ENCODE data around the gene ACTR2. TPM values are rescaled to one million over a fixed set of nuclear protein-coding genes. Genes with fewer than 3 reads are reported as not detected.

ACTR2 gene
- total RNA-seq, 1 experiment from 2014 or later: 199 TPM

DNA sequence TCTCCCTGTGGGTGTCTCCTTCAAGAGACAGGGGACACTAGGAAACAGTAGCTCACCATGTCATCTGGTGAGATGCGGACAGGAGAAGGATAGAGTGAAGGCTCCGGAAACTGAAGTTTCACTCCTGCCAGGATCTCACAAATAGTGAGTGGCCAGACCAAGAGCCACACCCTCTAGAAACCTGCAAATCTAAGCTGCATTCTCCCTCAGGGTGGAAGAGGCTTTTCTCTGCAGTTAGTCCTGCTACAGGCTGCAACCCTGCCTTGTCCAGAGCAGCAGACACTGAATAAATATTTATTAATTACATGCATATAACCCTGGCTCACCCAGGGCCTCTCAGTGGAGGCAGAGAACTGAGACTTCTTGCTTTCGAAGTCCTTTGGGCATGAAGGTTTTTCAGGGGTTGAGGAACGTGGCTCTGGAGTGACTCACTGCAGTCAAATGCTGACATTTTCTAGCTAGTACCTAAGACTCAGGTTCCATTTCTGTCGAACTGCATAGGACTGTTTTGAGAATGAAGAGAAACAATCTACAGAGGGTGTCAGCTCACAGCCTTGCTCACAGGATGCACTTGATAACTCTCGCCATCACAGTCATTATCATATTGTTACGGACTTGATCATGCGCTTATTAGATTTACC, 87.3 kb downstream of the ACTR2 start:
- ChIA-PET POLR2A (no interaction called here), RAD21 (ENCODE audit: low non-redundant PET in 1 of 2, low total read pairs in 2 of 2, uncharacterized antibody in 2 of 2, unreplicated experiment in 2 of 2) (no interaction called here), CTCF (no interaction called here)
- Histone ChIP-seq H3K4me2 (ENCODE audit: low read length) (no peak overlapping the region), H4K20me1 (ENCODE audit: insufficient read depth) (no peaks in the 10 kb centered on the region), H2AFZ (ENCODE audit: low read depth, low read length, poor library complexity, severe bottlenecking) (no peak overlapping the region), H3K9me2 (ENCODE audit: insufficient read depth) (no peaks in the 10 kb centered on the region), H3K4me3 (replicated peaks in 1 of 2; ENCODE audit: low read depth in 1 of 2, low read length in 2 of 2) (no peak overlapping the region), H3K36me3 (ENCODE audit: control insufficient read depth in 1 of 2, insufficient read depth in 2 of 2, low read length in 2 of 2) (peaks cover 25 to 32% of the 10 kb centered on the region in 2 experiments), H3K79me2 (ENCODE audit: insufficient read depth, low read length) (peaks cover 8% of the 10 kb centered on the region; the same call in 1 of the 2 replicates), H3K9ac (ENCODE audit: low read length) (no peak overlapping the region), H3K4me1 (ENCODE audit: control insufficient read depth in 1 of 2, insufficient read depth in 2 of 2, low read length in 2 of 2) (peaks cover 6 to 10% of the 10 kb centered on the region in 2 experiments; a peak in 3 of 4 replicates), H3K9me3 (ENCODE audit: control insufficient read depth in 1 of 2, insufficient read depth in 1 of 2, low read depth in 1 of 2, low read length in 2 of 2) (no peaks in the 10 kb centered on the region), H3K27me3 (ENCODE audit: insufficient read depth, low read length) (no peaks in the 10 kb centered on the region), H3K27ac (ENCODE audit: low read depth, low read length) (no peak overlapping the region)
- no TSS peak for BruUV-seq (replicated peaks)
- DNase-seq (ENCODE audit: low read depth, low spot score) (no peak), ATAC-seq (no peak)
- intact Hi-C loops (cut with micrococcal nuclease): no loop called here
- TF ChIP-seq CBX3 (IDR thresholded peaks at IDR 0.05; ENCODE audit: low read depth) (no peak), EZH2phosphoT487 (IDR thresholded peaks at IDR 0.05; ENCODE audit: borderline replicate concordance) (no peak)

GRCh38 chr2:65316072-65316471, 88.4 kb downstream of the ACTR2 start:
- no peak overlapping the region for H3K4me2 ChIP-seq (ENCODE audit: low read length)
- H3K9me3 ChIP-seq (ENCODE audit: control insufficient read depth in 1 of 2, insufficient read depth in 1 of 2, low read depth in 1 of 2, low read length in 2 of 2): no peaks in the 10 kb centered on the region
- intact Hi-C loops (cut with micrococcal nuclease): no loop called here
- H3K36me3 ChIP-seq (ENCODE audit: control insufficient read depth in 1 of 2, insufficient read depth in 2 of 2, low read length in 2 of 2): peaks cover 27 to 32% of the 10 kb centered on the region in 2 experiments
- TF ChIP-seq MAX (IDR thresholded peaks at IDR 0.05): no peak
- TF ChIP-seq EZH2 (IDR thresholded peaks at IDR 0.05): no peak
- no peak for TF ChIP-seq EZH2phosphoT487 (IDR thresholded peaks at IDR 0.05; ENCODE audit: borderline replicate concordance)
- no peak for TF ChIP-seq CBX3 (IDR thresholded peaks at IDR 0.05; ENCODE audit: low read depth)
- TF ChIP-seq RAD21 (IDR thresholded peaks at IDR 0.05; ENCODE audit: low read depth): no peak
- no peak for TF ChIP-seq CEBPB (IDR thresholded peaks at IDR 0.05; ENCODE audit: low read depth)
- no peak for TF ChIP-seq TCF7L2 (IDR thresholded peaks at IDR 0.05; ENCODE audit: borderline replicate concordance, extremely low read depth, insufficient read depth, insufficient read length)
- no peak for TF ChIP-seq POLR2A (IDR thresholded peaks at IDR 0.05; ENCODE audit: borderline replicate concordance, extremely low read depth, insufficient read depth, insufficient read length)
- no peak for TF ChIP-seq FOSL1 (IDR thresholded peaks at IDR 0.05; ENCODE audit: low read depth)
- TF ChIP-seq ATF3 (IDR thresholded peaks at IDR 0.05): no peak
- TF ChIP-seq SIN3A (IDR thresholded peaks at IDR 0.05; ENCODE audit: low read depth): no peak
- TF ChIP-seq POLR2AphosphoS5 (IDR thresholded peaks at IDR 0.05; ENCODE audit: low read depth, low read length): no peak
- TF ChIP-seq, protein P1, sequence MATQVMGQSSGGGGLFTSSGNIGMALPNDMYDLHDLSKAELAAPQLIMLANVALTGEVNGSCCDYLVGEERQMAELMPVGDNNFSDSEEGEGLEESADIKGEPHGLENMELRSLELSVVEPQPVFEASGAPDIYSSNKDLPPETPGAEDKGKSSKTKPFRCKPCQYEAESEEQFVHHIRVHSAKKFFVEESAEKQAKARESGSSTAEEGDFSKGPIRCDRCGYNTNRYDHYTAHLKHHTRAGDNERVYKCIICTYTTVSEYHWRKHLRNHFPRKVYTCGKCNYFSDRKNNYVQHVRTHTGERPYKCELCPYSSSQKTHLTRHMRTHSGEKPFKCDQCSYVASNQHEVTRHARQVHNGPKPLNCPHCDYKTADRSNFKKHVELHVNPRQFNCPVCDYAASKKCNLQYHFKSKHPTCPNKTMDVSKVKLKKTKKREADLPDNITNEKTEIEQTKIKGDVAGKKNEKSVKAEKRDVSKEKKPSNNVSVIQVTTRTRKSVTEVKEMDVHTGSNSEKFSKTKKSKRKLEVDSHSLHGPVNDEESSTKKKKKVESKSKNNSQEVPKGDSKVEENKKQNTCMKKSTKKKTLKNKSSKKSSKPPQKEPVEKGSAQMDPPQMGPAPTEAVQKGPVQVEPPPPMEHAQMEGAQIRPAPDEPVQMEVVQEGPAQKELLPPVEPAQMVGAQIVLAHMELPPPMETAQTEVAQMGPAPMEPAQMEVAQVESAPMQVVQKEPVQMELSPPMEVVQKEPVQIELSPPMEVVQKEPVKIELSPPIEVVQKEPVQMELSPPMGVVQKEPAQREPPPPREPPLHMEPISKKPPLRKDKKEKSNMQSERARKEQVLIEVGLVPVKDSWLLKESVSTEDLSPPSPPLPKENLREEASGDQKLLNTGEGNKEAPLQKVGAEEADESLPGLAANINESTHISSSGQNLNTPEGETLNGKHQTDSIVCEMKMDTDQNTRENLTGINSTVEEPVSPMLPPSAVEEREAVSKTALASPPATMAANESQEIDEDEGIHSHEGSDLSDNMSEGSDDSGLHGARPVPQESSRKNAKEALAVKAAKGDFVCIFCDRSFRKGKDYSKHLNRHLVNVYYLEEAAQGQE (IDR thresholded peaks at IDR 0.05; ENCODE audit: low read depth): no peak
- no peak for TF ChIP-seq YY1 (IDR thresholded peaks at IDR 0.05; ENCODE audit: extremely low read depth, insufficient replicate concordance, low read depth, low read length)
- TF ChIP-seq ELF1 (IDR thresholded peaks at IDR 0.05; ENCODE audit: borderline replicate concordance, low read depth): no peak
- H3K79me2 ChIP-seq (ENCODE audit: insufficient read depth, low read length): peaks cover 8% of the 10 kb centered on the region; the same call in 1 of the 2 replicates
- ChIA-PET RAD21 (ENCODE audit: low non-redundant PET in 1 of 2, low total read pairs in 2 of 2, uncharacterized antibody in 2 of 2, unreplicated experiment in 2 of 2) (no interaction called here), CTCF (no interaction called here), POLR2A (no interaction called here)
- no peak overlapping the region for H3K9ac ChIP-seq (ENCODE audit: low read length)
- no peaks in the 10 kb centered on the region for H4K20me1 ChIP-seq (ENCODE audit: insufficient read depth)
- no peaks in the 10 kb centered on the region for H3K27me3 ChIP-seq (ENCODE audit: insufficient read depth, low read length)
- H3K9me2 ChIP-seq (ENCODE audit: insufficient read depth): no peaks in the 10 kb centered on the region
- H2AFZ ChIP-seq (ENCODE audit: low read depth, low read length, poor library complexity, severe bottlenecking): no peak overlapping the region
- H3K4me3 ChIP-seq (replicated peaks in 1 of 2; ENCODE audit: low read depth in 1 of 2, low read length in 2 of 2): no peak overlapping the region
- H3K4me1 ChIP-seq (ENCODE audit: control insufficient read depth in 1 of 2, insufficient read depth in 2 of 2, low read length in 2 of 2): peaks cover 16 to 21% of the 10 kb centered on the region in 2 experiments
- ATAC-seq (no peak), DNase-seq (ENCODE audit: low read depth, low spot score) (no peak)
- no peak overlapping the region for H3K27ac ChIP-seq (ENCODE audit: low read depth, low read length)
- BruUV-seq (replicated peaks): no TSS peak
